ENCODE results near the gene CHI3L2. TPM values are rescaled to one million over a fixed set of nuclear protein-coding genes. Genes with fewer than 3 reads are reported as not detected.

The CHI3L2 gene
- total RNA-seq, 1 donor from 2014 or later, result 4.0 TPM

GRCh38 chr1:111279144-111279543 is 51.6 kb downstream of the CHI3L2 start:
- no peak overlapping the region for H3K27ac Mint-ChIP-seq
- H3K4me3 Mint-ChIP-seq, result no peak overlapping the region
- no peaks in the 10 kb centered on the region for H3K27me3 Mint-ChIP-seq (ENCODE audit: insufficient read depth)
- DNase-seq (ENCODE audit: low spot score), result no peak
- H3K36me3 Mint-ChIP-seq (ENCODE audit: low read depth), result peaks cover 1% of the 10 kb centered on the region
- H3K4me1 Mint-ChIP-seq (ENCODE audit: low read depth), result peaks cover 26% of the 10 kb centered on the region
- peaks cover 6% of the 10 kb centered on the region for H3K9me3 Mint-ChIP-seq
- intact Hi-C loops (cut with micrococcal nuclease), result loop anchor here (5.0 to 10.0 kb wide), 2 partner anchors 68 to 314 kb away; partner anchors contain the start of gene LRIF1

- DNase-seq (ENCODE audit: low spot score), result no peak
- intact Hi-C loops (cut with micrococcal nuclease), result no loop called here
- peaks cover 6% of the 10 kb centered on the region for H3K9me3 Mint-ChIP-seq
- peaks cover 15% of the 10 kb centered on the region for H3K4me1 Mint-ChIP-seq (ENCODE audit: low read depth)
- H3K27me3 Mint-ChIP-seq (ENCODE audit: insufficient read depth), result no peaks in the 10 kb centered on the region
- H3K4me3 Mint-ChIP-seq, result no peak overlapping the region
- no peak overlapping the region for H3K27ac Mint-ChIP-seq
- H3K36me3 Mint-ChIP-seq (ENCODE audit: low read depth), result peaks cover 1% of the 10 kb centered on the region
Observed at GRCh38 chr1:111280267-111280666, 52.8 kb downstream of the CHI3L2 start.

GRCh38 chr1:111281411-111281810 is 53.9 kb downstream of the CHI3L2 start:
- no peaks in the 10 kb centered on the region for H3K36me3 Mint-ChIP-seq (ENCODE audit: low read depth)
- no peak for DNase-seq (ENCODE audit: low spot score)
- H3K4me1 Mint-ChIP-seq (ENCODE audit: low read depth), result peaks cover 3% of the 10 kb centered on the region
- peaks cover 3% of the 10 kb centered on the region for H3K9me3 Mint-ChIP-seq
- no peaks in the 10 kb centered on the region for H3K27me3 Mint-ChIP-seq (ENCODE audit: insufficient read depth)
- H3K27ac Mint-ChIP-seq, result no peak overlapping the region
- H3K4me3 Mint-ChIP-seq, result no peak overlapping the region
- intact Hi-C loops (cut with micrococcal nuclease), result no loop called here

DNA sequence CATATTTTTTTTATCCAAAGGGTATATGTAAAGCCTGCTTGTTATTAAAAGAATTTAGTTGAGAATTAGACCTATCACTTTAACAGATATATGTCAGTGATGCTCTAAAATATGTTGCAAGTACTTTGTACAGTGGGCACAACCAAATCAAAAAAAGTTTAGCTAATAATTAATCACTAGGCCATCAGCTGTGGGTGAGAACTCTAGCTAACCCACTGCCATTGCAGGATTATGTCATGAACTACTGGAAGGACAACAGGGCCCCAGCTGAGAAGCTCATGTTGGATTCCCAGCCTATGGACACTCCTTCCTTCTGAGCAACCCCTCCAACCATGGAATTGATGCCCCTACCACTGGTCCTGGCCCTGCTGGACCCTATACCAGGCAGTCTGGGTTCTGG is 56.3 kb downstream of the CHI3L2 start:
- H3K27ac Mint-ChIP-seq, result no peak overlapping the region
- no peak for DNase-seq (ENCODE audit: low spot score)
- intact Hi-C loops (cut with micrococcal nuclease), result no loop called here
- H3K27me3 Mint-ChIP-seq (ENCODE audit: insufficient read depth), result no peaks in the 10 kb centered on the region
- H3K4me1 Mint-ChIP-seq (ENCODE audit: low read depth), result no peaks in the 10 kb centered on the region
- H3K9me3 Mint-ChIP-seq, result no peaks in the 10 kb centered on the region
- no peaks in the 10 kb centered on the region for H3K36me3 Mint-ChIP-seq (ENCODE audit: low read depth)
- no peak overlapping the region for H3K4me3 Mint-ChIP-seq

DNA sequence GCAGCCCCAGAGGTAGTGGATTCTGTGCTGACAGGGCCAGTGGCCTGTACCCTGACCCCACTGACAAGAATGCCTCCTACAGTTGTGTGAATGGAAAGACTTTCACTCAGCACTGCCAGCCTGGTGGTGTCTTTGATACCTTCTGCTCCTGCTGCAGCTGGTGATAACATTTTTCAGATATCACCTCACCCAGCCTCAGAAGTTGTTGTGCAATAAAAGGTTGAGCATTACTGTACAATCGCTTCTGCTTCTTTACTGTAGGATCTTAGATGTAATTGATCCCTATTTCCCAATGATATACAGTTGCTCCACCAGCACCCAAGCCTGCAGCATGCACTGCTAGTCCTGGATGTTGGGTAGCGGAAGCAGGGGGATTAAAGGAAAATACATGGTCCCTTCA is 58.4 kb downstream of the CHI3L2 start:
- Mint-ChIP-seq H3K4me3 (no peak overlapping the region), H3K9me3 (no peaks in the 10 kb centered on the region), H3K27me3 (ENCODE audit: insufficient read depth) (no peaks in the 10 kb centered on the region), H3K36me3 (ENCODE audit: low read depth) (no peaks in the 10 kb centered on the region), H3K4me1 (ENCODE audit: low read depth) (no peaks in the 10 kb centered on the region), H3K27ac (no peak overlapping the region)
- no peak for DNase-seq (ENCODE audit: low spot score)
- intact Hi-C loops (cut with micrococcal nuclease), result no loop called here

GRCh38 chr1:111286912-111287311 is 59.4 kb downstream of the CHI3L2 start:
- Mint-ChIP-seq H3K9me3 (peaks cover 4% of the 10 kb centered on the region), H3K4me1 (ENCODE audit: low read depth) (no peaks in the 10 kb centered on the region), H3K36me3 (ENCODE audit: low read depth) (no peaks in the 10 kb centered on the region), H3K27me3 (ENCODE audit: insufficient read depth) (no peaks in the 10 kb centered on the region), H3K4me3 (no peak overlapping the region), H3K27ac (no peak overlapping the region)
- intact Hi-C loops (cut with micrococcal nuclease), result no loop called here
- no peak for DNase-seq (ENCODE audit: low spot score)

DNA sequence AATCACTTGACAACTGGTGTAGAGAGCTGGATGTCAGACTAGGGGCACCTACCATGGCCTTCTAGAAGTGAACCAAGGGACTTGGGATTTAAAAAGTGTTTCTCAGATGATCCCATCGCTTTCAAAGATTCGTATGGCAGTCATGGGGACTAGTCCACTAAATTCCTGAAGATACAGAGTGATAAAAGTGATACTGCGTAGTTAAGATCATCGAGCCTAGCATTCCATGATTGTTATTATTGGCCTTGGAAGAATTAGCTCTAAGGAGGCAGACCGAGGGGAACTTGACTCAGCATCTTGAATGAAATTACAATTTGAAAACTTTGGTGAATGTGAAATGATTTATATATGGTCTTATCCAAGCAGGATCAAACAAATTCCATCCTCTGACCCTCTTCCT is 61.9 kb downstream of the CHI3L2 start:
- peaks cover 3% of the 10 kb centered on the region for H3K27me3 Mint-ChIP-seq (ENCODE audit: insufficient read depth)
- no peak overlapping the region for H3K4me3 Mint-ChIP-seq
- no peaks in the 10 kb centered on the region for H3K36me3 Mint-ChIP-seq (ENCODE audit: low read depth)
- H3K4me1 Mint-ChIP-seq (ENCODE audit: low read depth), result peaks cover 1% of the 10 kb centered on the region
- H3K27ac Mint-ChIP-seq, result no peak overlapping the region
- intact Hi-C loops (cut with micrococcal nuclease), result no loop called here
- no peak for DNase-seq (ENCODE audit: low spot score)
- H3K9me3 Mint-ChIP-seq, result peaks cover 4% of the 10 kb centered on the region

GRCh38 chr1:111290104-111290503 is 62.6 kb downstream of the CHI3L2 start:
- Mint-ChIP-seq H3K36me3 (ENCODE audit: low read depth) (no peaks in the 10 kb centered on the region), H3K9me3 (peaks cover 4% of the 10 kb centered on the region), H3K27ac (no peak overlapping the region), H3K4me3 (no peak overlapping the region), H3K27me3 (ENCODE audit: insufficient read depth) (peaks cover 3% of the 10 kb centered on the region), H3K4me1 (ENCODE audit: low read depth) (peaks cover 5% of the 10 kb centered on the region)
- DNase-seq (ENCODE audit: low spot score), result no peak
- intact Hi-C loops (cut with micrococcal nuclease), result no loop called here

- H3K27me3 Mint-ChIP-seq (ENCODE audit: insufficient read depth), result peaks cover 3% of the 10 kb centered on the region
- DNase-seq (ENCODE audit: low spot score), result no peak
- H3K4me3 Mint-ChIP-seq, result no peak within 1 kb of the TSS
- no peaks in the 10 kb centered on the region for H3K36me3 Mint-ChIP-seq (ENCODE audit: low read depth)
- H3K9me3 Mint-ChIP-seq, result peaks cover 4% of the 10 kb centered on the region
- intact Hi-C loops (cut with micrococcal nuclease), result no loop called here
- H3K27ac Mint-ChIP-seq, result no peak within 1 kb of the TSS
- peaks cover 5% of the 10 kb centered on the region for H3K4me1 Mint-ChIP-seq (ENCODE audit: low read depth)
Observed at GRCh38 chr1:111290630-111291029, 63.1 kb downstream of the CHI3L2 start, which contains the start of gene CHIA. Gene CHIA, plus strand, starts transcription at chr1:111290851. Its CDS starts 19,617 bp downstream, at chr1:111310468.

Other genes starting within 250 kb of the CHI3L2 start
- 24.0 and 26.6 TPM in 2 replicates for gene DRAM2, start 87.6 kb upstream of the CHI3L2 start, total RNA-seq
- gene CEPT1, start 87.5 kb upstream of the CHI3L2 start, total RNA-seq, result 32.5 and 37.3 TPM in 2 replicates
- gene DENND2D, start 27.1 kb upstream of the CHI3L2 start, total RNA-seq, result 205 and 206 TPM in 2 replicates
- not detected in 2 replicates for gene CHIA, start 63.1 kb downstream of the CHI3L2 start, total RNA-seq
- 0.49 TPM in 2 replicates for gene OVGP1, start 200.0 kb downstream of the CHI3L2 start, total RNA-seq
- 61.3 and 62.5 TPM in 2 replicates for gene WDR77, start 221.5 kb downstream of the CHI3L2 start, total RNA-seq
- 280 and 282 TPM in 2 replicates for gene ATP5PB, start 221.8 kb downstream of the CHI3L2 start, total RNA-seq
- gene C1orf162, start 246.3 kb downstream of the CHI3L2 start, total RNA-seq, result 0.70 and 1.3 TPM in 2 replicates

All from activated T-helper 1 cell treated with anti-CD3 and anti-CD28 coated beads, Interleukin-12 subunit alpha, Interleukin-12 subunit beta, Interleukin-2, Interleukin-4 antibody, amounts not matched to agents 30 ng/mL and 10 ng/mL and 1 ng/mL, durations not matched to agents 14 hours and 24 hours and 36 hours (primary cell).